Thymus (tissue), 11 donors: ENCODE measurements around the gene C22orf39. TPM values are rescaled to one million over a fixed set of nuclear protein-coding genes. Genes with fewer than 3 reads are reported as not detected.
A peak's percentile ranks its signal among the peaks of the same experiment; 100 is the strongest.

Experiments
- DNase-seq, 9 donors: peaks; one replicate each; pipeline ENCODE4 v3.0.0-alpha.2; 2013; ENCODE audit warnings: low spot score in 9 of 9, low read depth in 6 of 9, missing footprints in 1 of 9
- H3K27ac ChIP-seq, 2 donors: one replicate each; pipeline ENCODE4 v1.5.1; 2013; ENCODE audit warnings: control low read depth in 1 of 2, low read depth in 1 of 2, low read length in 1 of 2, mild to moderate bottlenecking in 1 of 2, moderate library complexity in 1 of 2
- H3K27me3 ChIP-seq, 2 donors: one replicate each; pipeline ENCODE4 v1.5.1; 2013; ENCODE audit warnings: low read length in 1 of 2; ENCODE audit not compliant: control insufficient read depth in 2 of 2, insufficient read depth in 1 of 2
- H3K36me3 ChIP-seq, 2 donors: one replicate each; pipeline ENCODE4 v1.5.1; 2013; ENCODE audit warnings: low read length in 1 of 2, mild to moderate bottlenecking in 1 of 2, moderate library complexity in 1 of 2; ENCODE audit not compliant: control insufficient read depth in 2 of 2, insufficient read depth in 2 of 2
- H3K4me1 ChIP-seq, 2 donors: one replicate each; pipeline ENCODE4 v1.5.1; 2013; ENCODE audit warnings: low read length in 2 of 2; ENCODE audit not compliant: control insufficient read depth in 2 of 2, insufficient read depth in 2 of 2
- H3K4me3 ChIP-seq, 2 donors: one replicate each; pipeline ENCODE4 v1.5.1; 2013; ENCODE audit warnings: low read length in 2 of 2, control low read depth in 1 of 2, mild to moderate bottlenecking in 1 of 2
- H3K9me3 ChIP-seq, 2 donors: one replicate each; pipeline ENCODE4 v1.5.1; 2013; ENCODE audit warnings: low read length in 1 of 2, mild to moderate bottlenecking in 1 of 2; ENCODE audit not compliant: control insufficient read depth in 2 of 2, insufficient read depth in 1 of 2
- WGBS: extraction: QIAGEN DNeasy Blood & Tissue Kit; methylation state at CpG from one replicate; pipeline ENCODE4 v1.1.7; 2013; 5-methylcytosine and 5-hydroxymethylcytosine counted together
- polyA plus RNA-seq: library from polyadenylated mRNA; stranded (reverse); fragments of 200-250 nt; gene quantifications from one replicate; pipeline ENCODE4 v1.2.3, GENCODE V29; 2013
- total RNA-seq: library from RNA; stranded (reverse); fragments of 120-200 nt; gene quantifications from one replicate; pipeline ENCODE4 v1.2.4, GENCODE V29; 2013
- donor health status: healthy.

C22orf39 gene
- total and polyA plus RNA-seq, 2 donors: 34.5 to 43.4 TPM

- no peak overlapping the region for H3K4me3 ChIP-seq
- H3K27ac ChIP-seq: no peak overlapping the region
- DNase-seq: no peak
- peaks cover 11 to 34% of the 10 kb centered on the region in 2 donors for H3K36me3 ChIP-seq
- WGBS: 98% methylated on average over 5 of the region's 5 CpGs
- no peaks in the 10 kb centered on the region for H3K9me3 ChIP-seq
- no peaks in the 10 kb centered on the region for H3K4me1 ChIP-seq
- H3K27me3 ChIP-seq: no peaks in the 10 kb centered on the region
Measured at GRCh38 chr22:19490628-19491230, 43.2 kb upstream of the C22orf39 start.

DNA sequence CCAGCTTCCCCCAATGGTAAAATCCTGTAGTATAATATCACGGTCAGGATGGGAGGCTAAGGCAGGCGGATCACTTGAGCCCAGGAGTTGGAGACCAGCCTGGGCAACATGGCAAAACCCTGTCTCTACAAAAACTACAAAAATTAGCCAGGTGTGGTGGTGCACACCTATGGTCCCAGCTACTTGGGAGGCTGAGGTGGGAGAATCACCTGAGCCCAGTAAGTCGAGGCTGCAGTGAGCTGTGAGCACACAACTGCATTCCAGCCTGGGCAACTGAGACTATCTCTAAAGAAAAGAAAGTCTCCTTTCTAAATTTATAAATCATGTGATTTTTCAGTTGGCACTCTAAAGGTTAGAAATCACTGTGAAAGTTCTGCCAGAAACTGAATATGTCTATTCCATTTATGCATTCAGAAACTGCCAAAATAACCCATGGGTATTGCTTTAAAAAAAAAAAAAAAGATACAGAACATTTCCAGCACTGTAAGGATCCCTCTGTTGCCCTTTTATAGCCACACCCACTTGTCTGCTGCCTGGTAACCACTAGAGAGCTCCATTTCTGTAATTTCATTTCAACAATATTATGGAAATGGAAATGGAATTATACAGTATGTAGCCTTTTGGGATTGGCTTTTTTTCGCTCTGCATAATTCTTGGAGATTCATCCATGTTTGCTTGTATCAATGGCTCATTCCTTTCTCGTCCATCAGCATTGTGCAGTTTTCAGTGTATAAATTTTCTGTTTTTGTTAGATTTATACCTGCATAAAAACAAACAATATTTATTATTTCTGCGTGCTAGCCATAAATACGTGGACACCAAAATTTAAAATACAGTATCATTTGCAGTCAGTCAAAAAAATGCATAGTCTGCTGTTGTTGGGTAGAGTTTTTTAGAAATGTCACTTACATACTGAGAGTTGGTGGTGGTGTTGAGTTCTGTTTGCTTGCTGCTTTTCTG lies 41.7 kb upstream of the C22orf39 start:
- H3K4me3 ChIP-seq: no peak overlapping the region
- no peak for DNase-seq
- H3K9me3 ChIP-seq: no peaks in the 10 kb centered on the region
- H3K4me1 ChIP-seq: no peaks in the 10 kb centered on the region
- no peak overlapping the region for H3K27ac ChIP-seq
- 98% methylated on average over 7 of the region's 7 CpGs for WGBS
- H3K36me3 ChIP-seq: peaks cover 13 to 38% of the 10 kb centered on the region in 2 donors
- no peaks in the 10 kb centered on the region for H3K27me3 ChIP-seq

GRCh38 chr22:19488285-19488684 lies 40.8 kb upstream of the C22orf39 start:
- Histone ChIP-seq H3K4me3 (no peak overlapping the region), H3K36me3 (peaks cover 12 to 41% of the 10 kb centered on the region in 2 donors), H3K4me1 (no peaks in the 10 kb centered on the region), H3K27ac (no peak overlapping the region), H3K9me3 (no peaks in the 10 kb centered on the region), H3K27me3 (no peaks in the 10 kb centered on the region)
- WGBS: 99% methylated on average over 2 of the region's 2 CpGs
- DNase-seq: no peak

DNA sequence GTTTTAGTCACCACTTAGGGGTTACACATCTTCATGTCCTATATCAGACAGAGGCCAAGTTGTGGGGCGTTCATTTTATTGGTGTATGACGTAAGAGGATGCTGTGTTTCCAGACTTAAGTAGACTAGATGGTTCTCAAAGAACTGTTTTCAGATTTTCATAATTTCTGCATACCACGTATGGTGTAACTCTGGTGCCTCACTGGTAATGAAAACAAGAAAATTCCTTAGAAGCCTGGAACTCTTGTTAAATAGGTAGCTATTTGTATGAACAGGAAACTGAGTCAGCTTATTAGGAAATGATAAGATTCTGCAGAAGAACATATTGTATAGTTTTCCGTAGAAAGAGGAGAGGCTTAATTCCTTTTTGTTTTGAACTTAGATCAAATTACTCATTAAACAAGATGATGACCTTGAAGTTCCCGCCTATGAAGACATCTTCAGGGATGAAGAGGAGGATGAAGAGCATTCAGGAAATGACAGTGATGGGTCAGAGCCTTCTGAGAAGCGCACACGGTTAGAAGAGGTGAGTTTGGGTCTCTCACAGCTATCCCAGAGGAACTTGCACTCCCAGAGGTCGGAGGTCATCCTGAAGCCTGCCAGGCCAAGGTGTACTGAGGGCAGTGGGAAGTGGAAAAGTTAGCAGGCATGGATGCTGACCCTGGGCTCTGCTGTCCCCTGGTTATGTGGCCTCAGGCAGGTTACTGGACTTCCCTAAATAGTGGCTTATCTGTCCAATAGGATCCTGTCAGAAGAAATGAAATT lies 36.2 kb upstream of the C22orf39 start:
- DNase-seq: no peak
- no peaks in the 10 kb centered on the region for H3K9me3 ChIP-seq
- H3K4me1 ChIP-seq: peaks cover 7 to 9% of the 10 kb centered on the region in 2 donors
- WGBS: 92% methylated on average over 8 of the region's 8 CpGs
- no peak overlapping the region for H3K4me3 ChIP-seq
- H3K27me3 ChIP-seq: no peaks in the 10 kb centered on the region
- H3K36me3 ChIP-seq: peaks cover 12 to 39% of the 10 kb centered on the region in 2 donors
- no peak overlapping the region for H3K27ac ChIP-seq

- peaks cover 12 to 35% of the 10 kb centered on the region in 2 donors for H3K36me3 ChIP-seq
- no peak for DNase-seq
- H3K4me1 ChIP-seq: peaks cover 12 to 15% of the 10 kb centered on the region in 2 donors
- no peak overlapping the region for H3K27ac ChIP-seq
- no peak overlapping the region for H3K4me3 ChIP-seq
- H3K27me3 ChIP-seq: no peaks in the 10 kb centered on the region
- H3K9me3 ChIP-seq: no peaks in the 10 kb centered on the region
- WGBS: 97% methylated on average over 9 of the region's 9 CpGs
Measured at GRCh38 chr22:19482297-19482696, 34.8 kb upstream of the C22orf39 start.

DNA sequence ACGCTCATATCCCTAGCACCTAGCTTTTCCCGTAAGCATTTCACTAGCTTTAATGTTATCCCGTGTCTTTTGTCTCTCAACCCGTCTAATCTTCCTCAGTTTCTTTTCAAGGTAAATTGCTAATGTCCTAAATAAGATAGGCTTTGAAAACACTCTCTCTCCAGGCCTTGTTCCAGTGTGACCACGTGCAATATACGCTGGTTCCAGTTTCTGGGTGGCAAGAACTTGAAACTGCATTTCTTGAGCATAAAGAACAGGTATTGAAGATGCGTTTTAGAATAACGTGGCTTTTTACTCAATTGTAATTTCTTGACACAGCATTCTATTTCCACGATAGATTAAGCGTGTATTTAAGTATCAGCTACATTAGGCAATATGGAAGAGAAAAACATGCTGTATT lies 33.3 kb upstream of the C22orf39 start:
- 88% methylated on average over 10 of the region's 10 CpGs for WGBS
- DNase-seq: no peak
- Histone ChIP-seq H3K27me3 (no peaks in the 10 kb centered on the region), H3K36me3 (peaks cover 15 to 32% of the 10 kb centered on the region in 2 donors), H3K4me1 (peaks cover 12 to 15% of the 10 kb centered on the region in 2 donors), H3K4me3 (peak overlapping the region in 1 of 2 donors; percentile 78), H3K27ac (no peak overlapping the region), H3K9me3 (no peaks in the 10 kb centered on the region)

DNA sequence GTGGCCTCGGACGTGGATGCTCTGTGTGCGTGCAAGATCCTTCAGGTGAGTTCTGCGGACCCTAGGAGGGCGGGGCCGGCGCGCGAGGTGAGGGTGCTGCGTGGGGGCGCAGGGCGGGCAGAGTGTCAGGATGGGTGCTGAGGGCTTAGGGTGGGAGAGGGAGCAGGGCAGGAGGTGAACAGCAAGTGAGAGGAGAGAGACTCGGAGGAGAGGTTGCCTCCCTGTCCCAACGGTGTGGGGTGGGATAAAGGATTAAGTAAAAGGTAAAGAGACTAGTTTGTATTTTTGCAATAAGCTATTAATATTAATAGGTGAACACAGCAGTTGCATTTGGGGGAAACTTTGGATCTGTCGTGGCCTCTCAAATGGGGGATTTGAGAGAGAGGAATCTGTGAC lies 32.7 kb upstream of the C22orf39 start:
- H3K4me1 ChIP-seq: peaks cover 12 to 15% of the 10 kb centered on the region in 2 donors
- no peak overlapping the region for H3K27ac ChIP-seq
- WGBS: under 1% methylated on average over 15 of the region's 15 CpGs
- peak overlapping the region; percentile 78 to 89 for H3K4me3 ChIP-seq
- H3K9me3 ChIP-seq: no peaks in the 10 kb centered on the region
- no peak for DNase-seq
- no peaks in the 10 kb centered on the region for H3K27me3 ChIP-seq
- H3K36me3 ChIP-seq: peaks cover 15 to 30% of the 10 kb centered on the region in 2 donors

- under 1% methylated on average over 50 of the region's 50 CpGs for WGBS
- no peaks in the 10 kb centered on the region for H3K9me3 ChIP-seq
- peak; percentile 90 to 99 (median 96) for DNase-seq
- no peaks in the 10 kb centered on the region for H3K27me3 ChIP-seq
- peaks cover 12 to 15% of the 10 kb centered on the region in 2 donors for H3K4me1 ChIP-seq
- peak within 1 kb of the TSS; percentile 78 to 89 for H3K4me3 ChIP-seq
- H3K36me3 ChIP-seq: peaks cover 17 to 28% of the 10 kb centered on the region in 2 donors
- peak within 1 kb of the TSS; percentile 95 for H3K27ac ChIP-seq
Measured at GRCh38 chr22:19479355-19480172, 32.1 kb upstream of the C22orf39 start, which contains the start of gene CDC45. Gene CDC45, plus strand, starts transcription at chr22:19479920. Its CDS starts 49 bp downstream, at chr22:19479969.
